ENCODE measurements around the gene HPS5.

HPS5 gene

DNA sequence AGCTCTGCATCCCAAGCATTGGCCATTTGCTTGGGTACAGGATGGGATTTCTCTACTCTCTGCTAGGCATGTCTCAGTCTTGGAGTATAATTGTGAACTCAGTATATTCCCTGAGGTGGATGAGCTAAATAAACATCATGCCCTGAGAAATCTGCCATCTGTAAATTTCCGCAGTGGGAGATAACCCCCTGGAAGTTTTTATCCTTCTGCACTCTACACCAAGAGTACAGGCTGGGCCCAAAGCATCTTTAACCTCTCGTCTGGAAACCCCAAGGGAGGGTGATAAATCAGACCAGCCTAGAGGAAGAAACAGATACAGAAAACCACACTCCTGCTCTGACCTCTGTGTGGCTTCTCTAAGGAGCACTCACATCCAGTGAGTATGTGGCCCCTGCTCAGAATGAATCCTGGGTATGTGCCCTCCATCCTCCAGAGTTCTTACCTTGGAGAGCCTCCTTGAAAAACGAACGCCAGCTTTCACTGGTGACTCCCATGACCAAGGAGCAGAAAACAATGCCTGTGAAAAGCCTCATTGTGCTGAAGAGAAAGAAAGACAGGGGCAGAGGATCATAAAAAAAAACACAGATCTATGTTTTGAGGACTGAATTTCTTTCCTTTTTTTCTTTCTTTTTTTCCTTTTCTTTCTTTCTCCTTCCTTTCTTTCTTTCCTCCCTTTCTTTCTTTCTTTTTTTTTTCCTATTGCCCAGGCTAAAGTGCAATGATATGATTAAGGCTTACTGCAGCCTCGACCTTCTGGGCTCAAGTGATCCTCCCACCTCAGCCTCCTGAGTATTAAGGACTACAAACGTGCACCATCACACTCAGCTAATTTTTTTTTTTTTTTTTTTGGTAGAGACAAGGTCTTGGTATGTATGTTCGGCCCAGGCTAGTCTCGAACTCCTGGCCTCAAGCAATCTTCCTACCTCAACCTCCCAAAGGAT, 86.3 kb downstream of the HPS5 start:
- Histone ChIP-seq H3K9me3 (ENCODE audit: control insufficient read depth, insufficient read depth, low read depth, low read length) (no peaks in the 10 kb centered on the region), H3K4me3 (ENCODE audit: low read depth, low read length) (no peak overlapping the region), H3K4me1 (ENCODE audit: control insufficient read depth, insufficient read depth, low read length) (no peaks in the 10 kb centered on the region), H3K27ac (ENCODE audit: extremely low read depth, low read depth, low read length) (no peak overlapping the region), H3K36me3 (ENCODE audit: control insufficient read depth in 2 of 2, insufficient read depth in 1 of 2, low read length in 2 of 2) (no peaks in the 10 kb centered on the region)
- TF ChIP-seq ZIC2 (tag by site-specific recombination; IDR thresholded peaks at IDR 0.05) (peak; percentile 34), ZNF473 (tag by site-specific recombination; IDR thresholded peaks at IDR 0.05) (no peak), ZBTB17 (tag by site-specific recombination; IDR thresholded peaks at IDR 0.05) (peak; percentile 70), GLIS1 (tag by site-specific recombination; IDR thresholded peaks at IDR 0.05) (peak; percentile 96)
- CTCF ChIA-PET: interaction anchor here (0.6 to 1.9 kb wide), 3 partner anchors 8 to 160 kb away, joined by 3 to 15 read pairs (median 3); no protein-coding TSS in a partner anchor
- POLR2A ChIA-PET: no interaction called here

DNA sequence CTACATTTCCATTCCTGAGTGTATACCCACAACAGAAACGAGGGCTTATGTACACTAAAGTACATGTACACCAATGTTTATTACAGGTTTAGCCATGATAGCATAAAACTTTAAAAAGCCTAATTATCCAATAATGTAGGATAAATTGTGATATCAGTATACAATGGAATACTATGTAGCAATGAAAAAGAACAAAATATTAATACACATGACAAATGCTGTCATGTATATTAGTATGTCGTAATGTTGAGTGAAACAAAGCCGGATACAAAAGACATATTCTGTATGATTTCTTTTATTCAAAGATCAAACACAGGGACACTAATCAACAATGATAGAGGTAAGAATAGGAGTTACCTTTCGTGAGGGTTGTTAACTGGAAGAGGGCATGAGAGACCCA, 88.0 kb downstream of the HPS5 start:
- no peak overlapping the region for H3K4me3 ChIP-seq (ENCODE audit: low read depth, low read length)
- POLR2A ChIA-PET: no interaction called here
- H3K27ac ChIP-seq (ENCODE audit: extremely low read depth, low read depth, low read length): no peak overlapping the region
- TF ChIP-seq WT1 (tag by site-specific recombination; IDR thresholded peaks at IDR 0.05) (no peak), ZNF146 (tag by site-specific recombination; IDR thresholded peaks at IDR 0.05) (peak; percentile 67; the same call in 1 of the 2 replicates)
- H3K36me3 ChIP-seq (ENCODE audit: control insufficient read depth in 2 of 2, insufficient read depth in 1 of 2, low read length in 2 of 2): no peaks in the 10 kb centered on the region
- no peaks in the 10 kb centered on the region for H3K9me3 ChIP-seq (ENCODE audit: control insufficient read depth, insufficient read depth, low read depth, low read length)
- no peaks in the 10 kb centered on the region for H3K4me1 ChIP-seq (ENCODE audit: control insufficient read depth, insufficient read depth, low read length)
- CTCF ChIA-PET: interaction anchor here (0.6 to 1.9 kb wide), 3 partner anchors 10 to 502 kb away, joined by 3 to 15 read pairs (median 3); no protein-coding TSS in a partner anchor

DNA sequence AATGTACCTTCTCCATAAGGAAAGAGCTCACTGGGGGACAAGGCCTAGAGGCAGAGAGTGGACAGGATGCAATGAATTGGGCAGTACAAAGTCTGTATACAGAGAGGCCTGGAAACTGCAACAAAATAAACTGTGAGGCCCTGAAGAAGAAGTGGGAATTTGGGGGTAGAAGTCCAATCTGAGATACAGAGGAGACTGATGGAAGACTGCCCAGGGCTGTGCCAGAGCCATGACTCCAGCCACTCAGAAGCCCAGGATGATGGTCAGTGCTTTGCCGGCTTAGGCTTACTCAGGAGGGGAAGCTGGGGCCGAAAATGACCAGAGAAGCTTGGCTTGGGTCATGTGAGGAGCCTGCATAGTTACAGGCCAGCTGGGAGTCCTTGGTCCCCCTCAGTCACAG, 91.1 kb downstream of the HPS5 start:
- Histone ChIP-seq H3K36me3 (ENCODE audit: control insufficient read depth in 2 of 2, insufficient read depth in 1 of 2, low read length in 2 of 2) (no peaks in the 10 kb centered on the region), H3K27ac (ENCODE audit: extremely low read depth, low read depth, low read length) (no peak overlapping the region), H3K4me1 (ENCODE audit: control insufficient read depth, insufficient read depth, low read length) (no peaks in the 10 kb centered on the region), H3K4me3 (ENCODE audit: low read depth, low read length) (no peak overlapping the region), H3K9me3 (ENCODE audit: control insufficient read depth, insufficient read depth, low read depth, low read length) (no peaks in the 10 kb centered on the region)
- ChIA-PET CTCF (interaction anchor here (1.7 kb wide), 1 partner anchor 13 kb away, joined by 13 read pairs; no protein-coding TSS in a partner anchor), POLR2A (no interaction called here)
- TF ChIP-seq, protein P1, sequence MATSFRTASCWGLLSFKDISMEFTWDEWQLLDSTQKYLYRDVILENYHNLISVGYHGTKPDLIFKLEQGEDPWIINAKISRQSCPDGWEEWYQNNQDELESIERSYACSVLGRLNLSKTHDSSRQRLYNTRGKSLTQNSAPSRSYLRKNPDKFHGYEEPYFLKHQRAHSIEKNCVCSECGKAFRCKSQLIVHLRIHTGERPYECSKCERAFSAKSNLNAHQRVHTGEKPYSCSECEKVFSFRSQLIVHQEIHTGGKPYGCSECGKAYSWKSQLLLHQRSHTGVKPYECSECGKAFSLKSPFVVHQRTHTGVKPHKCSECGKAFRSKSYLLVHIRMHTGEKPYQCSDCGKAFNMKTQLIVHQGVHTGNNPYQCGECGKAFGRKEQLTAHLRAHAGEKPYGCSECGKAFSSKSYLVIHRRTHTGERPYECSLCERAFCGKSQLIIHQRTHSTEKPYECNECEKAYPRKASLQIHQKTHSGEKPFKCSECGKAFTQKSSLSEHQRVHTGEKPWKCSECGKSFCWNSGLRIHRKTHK (tag by site-specific recombination; IDR thresholded peaks at IDR 0.05): no peak
- TF ChIP-seq ZNF843 (tag by site-specific recombination; IDR thresholded peaks at IDR 0.05): no peak
- no peak for TF ChIP-seq ZNF48 (tag by site-specific recombination; IDR thresholded peaks at IDR 0.05)
- TF ChIP-seq, protein P2, sequence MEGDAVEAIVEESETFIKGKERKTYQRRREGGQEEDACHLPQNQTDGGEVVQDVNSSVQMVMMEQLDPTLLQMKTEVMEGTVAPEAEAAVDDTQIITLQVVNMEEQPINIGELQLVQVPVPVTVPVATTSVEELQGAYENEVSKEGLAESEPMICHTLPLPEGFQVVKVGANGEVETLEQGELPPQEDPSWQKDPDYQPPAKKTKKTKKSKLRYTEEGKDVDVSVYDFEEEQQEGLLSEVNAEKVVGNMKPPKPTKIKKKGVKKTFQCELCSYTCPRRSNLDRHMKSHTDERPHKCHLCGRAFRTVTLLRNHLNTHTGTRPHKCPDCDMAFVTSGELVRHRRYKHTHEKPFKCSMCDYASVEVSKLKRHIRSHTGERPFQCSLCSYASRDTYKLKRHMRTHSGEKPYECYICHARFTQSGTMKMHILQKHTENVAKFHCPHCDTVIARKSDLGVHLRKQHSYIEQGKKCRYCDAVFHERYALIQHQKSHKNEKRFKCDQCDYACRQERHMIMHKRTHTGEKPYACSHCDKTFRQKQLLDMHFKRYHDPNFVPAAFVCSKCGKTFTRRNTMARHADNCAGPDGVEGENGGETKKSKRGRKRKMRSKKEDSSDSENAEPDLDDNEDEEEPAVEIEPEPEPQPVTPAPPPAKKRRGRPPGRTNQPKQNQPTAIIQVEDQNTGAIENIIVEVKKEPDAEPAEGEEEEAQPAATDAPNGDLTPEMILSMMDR (tag by site-specific recombination; IDR thresholded peaks at IDR 0.05): no peak
- no peak for TF ChIP-seq BCL11B (tag by site-specific recombination; IDR thresholded peaks at IDR 0.05; ENCODE audit: low read depth)
- TF ChIP-seq ZNF530 (tag by site-specific recombination; IDR thresholded peaks at IDR 0.05; ENCODE audit: low read depth): no peak
- TF ChIP-seq ZNF311 (tag by site-specific recombination; IDR thresholded peaks at IDR 0.05; ENCODE audit: borderline replicate concordance): no peak
- TF ChIP-seq, protein P3, sequence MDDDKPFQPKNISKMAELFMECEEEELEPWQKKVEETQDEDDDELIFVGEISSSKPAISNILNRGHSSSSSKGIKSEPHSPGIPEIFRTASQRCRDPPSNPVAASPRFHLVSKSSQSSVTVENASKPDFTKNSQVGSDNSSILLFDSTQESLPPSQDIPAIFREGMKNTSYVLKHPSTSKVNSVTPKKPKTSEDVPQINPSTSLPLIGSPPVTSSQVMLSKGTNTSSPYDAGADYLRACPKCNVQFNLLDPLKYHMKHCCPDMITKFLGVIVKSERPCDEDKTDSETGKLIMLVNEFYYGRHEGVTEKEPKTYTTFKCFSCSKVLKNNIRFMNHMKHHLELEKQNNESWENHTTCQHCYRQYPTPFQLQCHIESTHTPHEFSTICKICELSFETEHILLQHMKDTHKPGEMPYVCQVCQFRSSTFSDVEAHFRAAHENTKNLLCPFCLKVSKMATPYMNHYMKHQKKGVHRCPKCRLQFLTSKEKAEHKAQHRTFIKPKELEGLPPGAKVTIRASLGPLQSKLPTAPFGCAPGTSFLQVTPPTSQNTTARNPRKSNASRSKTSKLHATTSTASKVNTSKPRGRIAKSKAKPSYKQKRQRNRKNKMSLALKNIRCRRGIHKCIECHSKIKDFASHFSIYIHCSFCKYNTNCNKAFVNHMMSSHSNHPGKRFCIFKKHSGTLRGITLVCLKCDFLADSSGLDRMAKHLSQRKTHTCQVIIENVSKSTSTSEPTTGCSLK (tag by site-specific recombination; IDR thresholded peaks at IDR 0.05): no peak
- TF ChIP-seq ZNF146 (tag by site-specific recombination; IDR thresholded peaks at IDR 0.05): no peak
- TF ChIP-seq YY2 (tag by site-specific recombination; IDR thresholded peaks at IDR 0.05): no peak
- no peak for TF ChIP-seq ZNF138 (tag by site-specific recombination; IDR thresholded peaks at IDR 0.05; ENCODE audit: borderline replicate concordance)
- no peak for TF ChIP-seq ZNF155 (tag by site-specific recombination; IDR thresholded peaks at IDR 0.05)
- no peak for TF ChIP-seq ZNF768 (tag by site-specific recombination; IDR thresholded peaks at IDR 0.05)
- no peak for TF ChIP-seq TCF7L2 (IDR thresholded peaks at IDR 0.05; ENCODE audit: borderline replicate concordance, low read depth, low read length)
- TF ChIP-seq ZNF501 (tag by site-specific recombination; IDR thresholded peaks at IDR 0.05): no peak
- TF ChIP-seq ZNF23 (tag by site-specific recombination; IDR thresholded peaks at IDR 0.05; ENCODE audit: borderline replicate concordance): no peak
- no peak for TF ChIP-seq ZNF169 (tag by site-specific recombination; IDR thresholded peaks at IDR 0.05)
